ENCODE measurements around the gene FSHB. TPM values are rescaled to one million over a fixed set of nuclear protein-coding genes. Genes with fewer than 3 reads are reported as not detected.
"Not testable (repeated sequence)": the region's sequence is repeated elsewhere in the genome, so short reads cannot be mapped to it uniquely, and the experiment has no call there.

Gene FSHB
- total RNA-seq, 1 donor from 2014 or later: not detected

- Mint-ChIP-seq H3K27ac (no peak overlapping the region), H3K36me3 (no peaks in the 10 kb centered on the region), H3K4me1 (no peaks in the 10 kb centered on the region), H3K9me3 (no peaks in the 10 kb centered on the region), H3K4me3 (no peak overlapping the region), H3K27me3 (ENCODE audit: insufficient read depth, low read depth) (no peaks in the 10 kb centered on the region)
- Histone ChIP-seq H3K4me1 (no peaks in the 10 kb centered on the region), H3K27ac (no peak overlapping the region), H3K27me3 (no peaks in the 10 kb centered on the region), H3K36me3 (no peaks in the 10 kb centered on the region), H4K20me1 (ENCODE audit: low read depth) (no peaks in the 10 kb centered on the region), H3K9ac (no peak overlapping the region), H2AFZ (replicated peaks) (no peak overlapping the region), H3K9me3 (ENCODE audit: low read depth) (no peaks in the 10 kb centered on the region), H3K79me2 (ENCODE audit: low read depth) (no peaks in the 10 kb centered on the region), H3F3A (ENCODE audit: low read depth) (no peaks in the 10 kb centered on the region), H3K4me2 (no peak overlapping the region), H3K4me3 (no peak overlapping the region)
- TF ChIP-seq EZH2 (IDR thresholded peaks at IDR 0.05) (no peak), CTCF (IDR thresholded peaks at IDR 0.05) (no peak), EZH2phosphoT487 (IDR thresholded peaks at IDR 0.05) (no peak)
- DNase-seq (ENCODE audit: low spot score): no peak
Observed at GRCh38 chr11:30260813-30261212, 30.0 kb downstream of the FSHB start.

- Mint-ChIP-seq H3K9me3 (no peaks in the 10 kb centered on the region), H3K27me3 (ENCODE audit: insufficient read depth, low read depth) (no peaks in the 10 kb centered on the region), H3K4me1 (no peaks in the 10 kb centered on the region), H3K36me3 (no peaks in the 10 kb centered on the region), H3K4me3 (no peak overlapping the region), H3K27ac (no peak overlapping the region)
- DNase-seq (ENCODE audit: low spot score): no peak
- Histone ChIP-seq H3K9ac (no peak overlapping the region), H3K79me2 (ENCODE audit: low read depth) (no peaks in the 10 kb centered on the region), H3F3A (ENCODE audit: low read depth) (no peaks in the 10 kb centered on the region), H3K4me2 (no peak overlapping the region), H4K20me1 (ENCODE audit: low read depth) (no peaks in the 10 kb centered on the region), H2AFZ (replicated peaks) (no peak overlapping the region), H3K9me3 (ENCODE audit: low read depth) (no peaks in the 10 kb centered on the region), H3K4me1 (no peaks in the 10 kb centered on the region), H3K4me3 (no peak overlapping the region), H3K27ac (no peak overlapping the region), H3K27me3 (no peaks in the 10 kb centered on the region), H3K36me3 (no peaks in the 10 kb centered on the region)
- no peak for TF ChIP-seq CTCF (IDR thresholded peaks at IDR 0.05)
- no peak for TF ChIP-seq EZH2phosphoT487 (IDR thresholded peaks at IDR 0.05)
- TF ChIP-seq EZH2 (IDR thresholded peaks at IDR 0.05): no peak
Observed at GRCh38 chr11:30261821-30262220, 31.0 kb downstream of the FSHB start.

- not testable (repeated sequence) for H3K27ac ChIP-seq; H3K9me3 Mint-ChIP-seq; H3K4me3 ChIP-seq; H3K27ac Mint-ChIP-seq; H3K79me2 ChIP-seq (ENCODE audit: low read depth); H3F3A ChIP-seq (ENCODE audit: low read depth); H3K9ac ChIP-seq; DNase-seq (ENCODE audit: low spot score); H2AFZ ChIP-seq (replicated peaks); H3K36me3 ChIP-seq; H3K36me3 Mint-ChIP-seq; H4K20me1 ChIP-seq (ENCODE audit: low read depth); H3K4me1 ChIP-seq; H3K27me3 Mint-ChIP-seq (ENCODE audit: insufficient read depth, low read depth); H3K4me1 Mint-ChIP-seq; H3K4me2 ChIP-seq; H3K4me3 Mint-ChIP-seq; H3K9me3 ChIP-seq (ENCODE audit: low read depth); H3K27me3 ChIP-seq
Observed at GRCh38 chr11:30268638-30269037, 37.8 kb downstream of the FSHB start.

GRCh38 chr11:30270671-30271070 is 39.9 kb downstream of the FSHB start:
- Mint-ChIP-seq H3K4me1 (no peaks in the 10 kb centered on the region), H3K27ac (no peak overlapping the region), H3K4me3 (no peak overlapping the region), H3K27me3 (ENCODE audit: insufficient read depth, low read depth) (no peaks in the 10 kb centered on the region), H3K36me3 (no peaks in the 10 kb centered on the region), H3K9me3 (peaks cover 10% of the 10 kb centered on the region)
- no peak for TF ChIP-seq CTCF (IDR thresholded peaks at IDR 0.05)
- TF ChIP-seq EZH2phosphoT487 (IDR thresholded peaks at IDR 0.05): no peak
- no peak for TF ChIP-seq EZH2 (IDR thresholded peaks at IDR 0.05)
- Histone ChIP-seq H3K79me2 (ENCODE audit: low read depth) (no peaks in the 10 kb centered on the region), H3F3A (ENCODE audit: low read depth) (no peaks in the 10 kb centered on the region), H3K4me3 (no peak overlapping the region), H3K36me3 (no peaks in the 10 kb centered on the region), H4K20me1 (ENCODE audit: low read depth) (no peaks in the 10 kb centered on the region), H3K27me3 (no peaks in the 10 kb centered on the region), H3K27ac (no peak overlapping the region), H3K4me2 (no peak overlapping the region), H3K9me3 (ENCODE audit: low read depth) (no peaks in the 10 kb centered on the region), H3K9ac (no peak overlapping the region), H3K4me1 (no peaks in the 10 kb centered on the region), H2AFZ (replicated peaks) (no peak overlapping the region)
- DNase-seq (ENCODE audit: low spot score): no peak

Data from neural progenitor cell (in vitro differentiated cells).